Neural cell (in vitro differentiated cells): Measurements from ENCODE around the gene PP2D1. TPM values are rescaled to one million over a fixed set of nuclear protein-coding genes. Genes with fewer than 3 reads are reported as not detected.

ENCODE experiments used
- H2AFZ ChIP-seq: fragments of 200-600, 300-800 bp; sonication (generic), shearing (Covaris generic); 2 replicates; pipeline ENCODE4 v1.6.0; 2014; ENCODE audit warnings: low read depth, mild to moderate bottlenecking, antibody characterized with exemption, low read length, moderate library complexity
- H3F3A ChIP-seq: fragments of 200-600 bp; shearing (Covaris generic); 2 replicates; pipeline ENCODE4 v1.6.1; 2016; ENCODE audit warnings: mild to moderate bottlenecking, moderate library complexity, mixed read lengths, antibody characterized with exemption, low read length; ENCODE audit not compliant: insufficient read depth, poor library complexity, severe bottlenecking
- H3K27ac ChIP-seq: fragments of 200-600, 300-800 bp; sonication (generic), shearing (Covaris generic); 2 replicates; pipeline ENCODE4 v1.5.1; 2014; ENCODE audit warnings: mild to moderate bottlenecking, low read length, moderate library complexity
- H3K27me3 ChIP-seq: fragments of 300-800, 200-600 bp; sonication (generic), shearing (Covaris generic); 2 replicates; pipeline ENCODE4 v1.6.0; 2014; ENCODE audit warnings: mild to moderate bottlenecking, low read depth, low read length, moderate library complexity; ENCODE audit not compliant: insufficient read depth
- H3K36me3 ChIP-seq: fragments of 300-800, 200-600 bp; sonication (generic), shearing (Covaris generic); 2 replicates; pipeline ENCODE4 v1.5.1; 2014; ENCODE audit warnings: mild to moderate bottlenecking, antibody characterized with exemption, low read length, moderate library complexity; ENCODE audit not compliant: insufficient read depth
- H3K4me2 ChIP-seq: fragments of 300-800, 200-600 bp; sonication (generic), shearing (Covaris generic); 2 replicates; pipeline ENCODE4 v1.6.0; 2014; ENCODE audit warnings: mild to moderate bottlenecking, low read length
- H3K4me3 ChIP-seq: fragments of 300-800, 200-600 bp; sonication (generic), shearing (Covaris generic); 2 replicates; pipeline ENCODE4 v1.5.1; 2014; ENCODE audit warnings: mild to moderate bottlenecking, low read length, moderate library complexity
- H3K79me2 ChIP-seq: fragments of 200-600 bp; shearing (Covaris generic); replicated peaks from 2 replicates; pipeline ENCODE4 v1.6.0; 2014; ENCODE audit warnings: mild to moderate bottlenecking, low read length, moderate library complexity; ENCODE audit not compliant: insufficient read depth
- H3K9ac ChIP-seq: fragments of 300-800, 200-600 bp; sonication (generic), shearing (Covaris generic); 2 replicates; pipeline ENCODE4 v1.6.1; 2016; ENCODE audit warnings: mild to moderate bottlenecking, low read length, mixed read lengths
- H3K9me2 ChIP-seq: fragments of 200-600 bp; shearing (Covaris generic); 2 replicates; pipeline ENCODE4 v1.6.1; 2016; ENCODE audit warnings: mild to moderate bottlenecking, low read length, mixed read lengths; ENCODE audit not compliant: insufficient read depth
- H3K9me3 ChIP-seq: fragments of 200-600, 300-800 bp; sonication (generic), shearing (Covaris generic); 2 replicates; pipeline ENCODE4 v1.6.1; 2016; ENCODE audit warnings: mild to moderate bottlenecking, mixed run types, low read length, moderate library complexity, mixed read lengths
- H4K20me1 ChIP-seq: fragments of 200-600 bp; shearing (Covaris generic); 2 replicates; pipeline ENCODE4 v1.6.1; 2016; ENCODE audit warnings: mild to moderate bottlenecking, mixed run types; ENCODE audit not compliant: insufficient read depth
- CTCF ChIP-seq: fragments of 450-650 bp; IDR thresholded peaks from 2 replicates; pipeline ENCODE4 v1.5.1; 2014; ENCODE audit warnings: antibody characterized with exemption, mild to moderate bottlenecking, moderate library complexity; ENCODE audit not compliant: poor library complexity, severe bottlenecking
- EP300 ChIP-seq: fragments of 450-650 bp; conservative IDR thresholded peaks from 2 replicates; pipeline ENCODE4 v1.6.1; 2014; ENCODE audit warnings: antibody characterized with exemption, mild to moderate bottlenecking, moderate library complexity; ENCODE audit not compliant: poor library complexity, severe bottlenecking
- EZH2 ChIP-seq: fragments of 200-600, 300-800 bp; shearing (Covaris generic), sonication (generic); IDR thresholded peaks from 2 replicates; pipeline ENCODE4 v1.6.1; 2014; ENCODE audit warnings: antibody characterized with exemption, low read length, borderline replicate concordance, mild to moderate bottlenecking; ENCODE audit not compliant: insufficient read depth, poor library complexity, severe bottlenecking
- MXI1 ChIP-seq: fragments of 450-650 bp; conservative IDR thresholded peaks from 2 replicates; pipeline ENCODE4 v1.6.1; 2014; ENCODE audit warnings: antibody characterized with exemption, mild to moderate bottlenecking; ENCODE audit not compliant: poor library complexity, severe bottlenecking
- POLR2AphosphoS5 ChIP-seq: IDR thresholded peaks from 2 replicates; pipeline ENCODE4 v1.6.1; 2012
- RAD21 ChIP-seq: fragments of 450-650 bp; conservative IDR thresholded peaks from 2 replicates; pipeline ENCODE4 v1.6.1; 2014; ENCODE audit warnings: antibody characterized with exemption, mild to moderate bottlenecking, moderate library complexity
- SMC3 ChIP-seq: fragments of 450-650 bp; conservative IDR thresholded peaks from 2 replicates; pipeline ENCODE4 v1.6.1; 2014; ENCODE audit warnings: antibody characterized with exemption, mild to moderate bottlenecking, moderate library complexity; ENCODE audit not compliant: poor library complexity
- TAF1 ChIP-seq: IDR thresholded peaks from 2 replicates; pipeline ENCODE4 v1.6.1; 2012; ENCODE audit warnings: low read depth
- polyA plus RNA-seq: library from polyadenylated mRNA; depleted of rRNA; stranded (reverse); fragments of >200 nt; gene quantifications from 2 replicates; pipeline ENCODE4 v1.2.3, GENCODE V29; 2014
- TF ChIP-seq, protein P1 (sequence below): IDR thresholded peaks from 2 replicates; pipeline ENCODE4 v1.6.1; 2012; ENCODE audit warnings: borderline replicate concordance

The PP2D1 gene
- polyA plus RNA-seq, 1 donor from 2014 or later = not detected

DNA sequence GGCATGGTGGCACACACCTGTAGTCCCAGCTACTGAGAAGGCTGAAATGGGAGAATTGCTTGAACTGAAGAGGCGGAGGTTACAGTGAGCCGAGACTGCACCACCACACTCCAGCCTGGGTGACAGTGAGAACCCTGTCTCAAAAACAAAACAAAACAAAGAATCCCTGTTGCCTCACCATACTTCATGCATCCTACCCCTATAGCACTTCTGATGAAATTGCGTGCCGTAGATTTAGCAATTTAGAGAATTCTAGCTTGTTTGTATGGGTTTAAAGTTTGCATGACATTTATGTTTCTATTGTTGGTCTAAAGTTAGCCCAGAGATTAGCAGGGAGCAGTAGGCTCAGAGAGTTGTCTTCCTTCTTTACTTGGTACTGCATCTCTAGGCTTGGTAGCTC is 57.4 kb downstream of the PP2D1 start:
- H3K36me3 ChIP-seq = no peaks in the 10 kb centered on the region
- peaks cover 71% of the 10 kb centered on the region for H3K79me2 ChIP-seq
- H2AFZ ChIP-seq = no peak overlapping the region
- H3K9ac ChIP-seq = no peak overlapping the region
- H3K9me3 ChIP-seq = no peaks in the 10 kb centered on the region
- H3K4me2 ChIP-seq = no peak overlapping the region
- TF ChIP-seq TAF1 (no peak), RAD21 (no peak), POLR2AphosphoS5 (no peak), SMC3 (no peak), EZH2 (no peak), MXI1 (no peak), CTCF (no peak)
- TF ChIP-seq, protein P1, sequence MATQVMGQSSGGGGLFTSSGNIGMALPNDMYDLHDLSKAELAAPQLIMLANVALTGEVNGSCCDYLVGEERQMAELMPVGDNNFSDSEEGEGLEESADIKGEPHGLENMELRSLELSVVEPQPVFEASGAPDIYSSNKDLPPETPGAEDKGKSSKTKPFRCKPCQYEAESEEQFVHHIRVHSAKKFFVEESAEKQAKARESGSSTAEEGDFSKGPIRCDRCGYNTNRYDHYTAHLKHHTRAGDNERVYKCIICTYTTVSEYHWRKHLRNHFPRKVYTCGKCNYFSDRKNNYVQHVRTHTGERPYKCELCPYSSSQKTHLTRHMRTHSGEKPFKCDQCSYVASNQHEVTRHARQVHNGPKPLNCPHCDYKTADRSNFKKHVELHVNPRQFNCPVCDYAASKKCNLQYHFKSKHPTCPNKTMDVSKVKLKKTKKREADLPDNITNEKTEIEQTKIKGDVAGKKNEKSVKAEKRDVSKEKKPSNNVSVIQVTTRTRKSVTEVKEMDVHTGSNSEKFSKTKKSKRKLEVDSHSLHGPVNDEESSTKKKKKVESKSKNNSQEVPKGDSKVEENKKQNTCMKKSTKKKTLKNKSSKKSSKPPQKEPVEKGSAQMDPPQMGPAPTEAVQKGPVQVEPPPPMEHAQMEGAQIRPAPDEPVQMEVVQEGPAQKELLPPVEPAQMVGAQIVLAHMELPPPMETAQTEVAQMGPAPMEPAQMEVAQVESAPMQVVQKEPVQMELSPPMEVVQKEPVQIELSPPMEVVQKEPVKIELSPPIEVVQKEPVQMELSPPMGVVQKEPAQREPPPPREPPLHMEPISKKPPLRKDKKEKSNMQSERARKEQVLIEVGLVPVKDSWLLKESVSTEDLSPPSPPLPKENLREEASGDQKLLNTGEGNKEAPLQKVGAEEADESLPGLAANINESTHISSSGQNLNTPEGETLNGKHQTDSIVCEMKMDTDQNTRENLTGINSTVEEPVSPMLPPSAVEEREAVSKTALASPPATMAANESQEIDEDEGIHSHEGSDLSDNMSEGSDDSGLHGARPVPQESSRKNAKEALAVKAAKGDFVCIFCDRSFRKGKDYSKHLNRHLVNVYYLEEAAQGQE = no peak
- H3K4me3 ChIP-seq = no peak overlapping the region
- no peaks in the 10 kb centered on the region for H3F3A ChIP-seq
- no peaks in the 10 kb centered on the region for H3K9me2 ChIP-seq
- H3K27ac ChIP-seq = no peak overlapping the region
- no peaks in the 10 kb centered on the region for H4K20me1 ChIP-seq
- H3K27me3 ChIP-seq = no peaks in the 10 kb centered on the region

DNA sequence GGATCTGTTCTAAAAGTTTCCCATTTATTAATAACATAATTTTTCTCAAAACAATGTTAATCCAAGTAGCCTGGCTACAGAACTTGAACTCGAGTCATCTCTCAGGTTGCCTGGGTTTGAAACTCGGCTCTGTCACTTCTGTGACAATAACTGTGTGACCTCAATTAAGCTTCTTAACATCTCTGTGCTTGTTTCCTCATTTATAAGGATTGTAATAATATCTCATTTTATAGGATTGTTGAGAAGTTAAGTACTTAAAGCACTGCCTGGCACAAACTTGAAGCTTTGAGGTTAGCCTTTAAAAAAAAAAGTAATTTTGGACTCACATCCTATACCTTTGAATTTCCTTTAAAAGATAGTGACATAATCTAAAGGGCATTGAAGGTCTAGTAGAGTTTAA is 61.7 kb downstream of the PP2D1 start:
- Histone ChIP-seq H3K4me3 (no peak overlapping the region), H3K9ac (no peak overlapping the region), H4K20me1 (no peaks in the 10 kb centered on the region), H3K27ac (no peak overlapping the region), H3K4me2 (no peak overlapping the region), H3K27me3 (no peaks in the 10 kb centered on the region), H3F3A (no peaks in the 10 kb centered on the region), H2AFZ (no peak overlapping the region), H3K9me3 (no peaks in the 10 kb centered on the region), H3K36me3 (no peaks in the 10 kb centered on the region), H3K9me2 (no peaks in the 10 kb centered on the region), H3K79me2 (peaks cover 79% of the 10 kb centered on the region)
- TF ChIP-seq POLR2AphosphoS5 (no peak), TAF1 (no peak), MXI1 (no peak), EZH2 (no peak)

- Histone ChIP-seq H2AFZ (no peak overlapping the region), H3K4me3 (peak overlapping the region; percentile 95), H3K27me3 (no peaks in the 10 kb centered on the region), H3K9me3 (no peaks in the 10 kb centered on the region), H3K4me2 (peak overlapping the region; percentile 79), H3F3A (no peaks in the 10 kb centered on the region), H3K9ac (peak overlapping the region; percentile 96), H3K79me2 (peaks cover 59% of the 10 kb centered on the region), H3K27ac (peak overlapping the region; percentile 97), H3K36me3 (no peaks in the 10 kb centered on the region), H4K20me1 (no peaks in the 10 kb centered on the region), H3K9me2 (no peaks in the 10 kb centered on the region)
- no peak for TF ChIP-seq POLR2AphosphoS5
- no peak for TF ChIP-seq EP300
These were observed 63.9 kb downstream of the PP2D1 start for GRCh38 chr3:19948226-19948591.
